H9 (cell line): Measurements from ENCODE around the gene TNKS2. TPM values are rescaled to one million over a fixed set of nuclear protein-coding genes. Genes with fewer than 3 reads are reported as not detected.

Source experiments
- DNase-seq: peaks from one replicate; pipeline ENCODE4 v3.0.0-alpha.2; 2017
- H2AFZ ChIP-seq: one replicate; pipeline ENCODE4 v1.6.1; 2013; ENCODE audit warnings: mild to moderate bottlenecking, low read length, control low read depth, moderate library complexity
- H2AK5ac ChIP-seq: 2 replicates; pipeline ENCODE4 v1.6.1; 2013; ENCODE audit warnings: low read length, control low read depth, mixed read lengths; ENCODE audit not compliant: insufficient read length
- H2BK120ac ChIP-seq: one replicate; pipeline ENCODE4 v1.6.1; 2013; ENCODE audit warnings: low read depth, mild to moderate bottlenecking, low read length, control low read depth, inconsistent platforms; ENCODE audit not compliant: poor library complexity, severe bottlenecking
- H2BK12ac ChIP-seq: 2 replicates; pipeline ENCODE4 v1.6.1; 2013; ENCODE audit warnings: low read length, control low read depth, mixed read lengths, low read depth; ENCODE audit not compliant: insufficient read length
- H2BK15ac ChIP-seq: 2 replicates; pipeline ENCODE4 v1.6.1; 2013; ENCODE audit warnings: low read depth, low read length, control low read depth
- H2BK20ac ChIP-seq: one replicate; pipeline ENCODE4 v1.6.1; 2013; ENCODE audit warnings: low read depth, mild to moderate bottlenecking, low read length, control low read depth, inconsistent platforms; ENCODE audit not compliant: poor library complexity, severe bottlenecking
- H2BK5ac ChIP-seq: 2 replicates; pipeline ENCODE4 v1.6.1; 2013; ENCODE audit warnings: low read length, control low read depth, mixed read lengths; ENCODE audit not compliant: insufficient read length
- H3K14ac ChIP-seq: 2 replicates; pipeline ENCODE4 v1.6.1; 2013; ENCODE audit warnings: low read length, control low read depth; ENCODE audit not compliant: insufficient read depth
- H3K18ac ChIP-seq: 2 replicates; pipeline ENCODE4 v1.6.1; 2013; ENCODE audit warnings: low read depth, mild to moderate bottlenecking, mixed read lengths, low read length, control low read depth; ENCODE audit not compliant: insufficient read length
- H3K23ac ChIP-seq: 2 replicates; pipeline ENCODE4 v1.6.1; 2013; ENCODE audit warnings: low read length, control low read depth, mixed read lengths, low read depth; ENCODE audit not compliant: insufficient read length
- H3K23me2 ChIP-seq: 2 replicates; pipeline ENCODE4 v1.6.1; 2013; ENCODE audit warnings: low read depth, mild to moderate bottlenecking, mixed read lengths, low read length, control low read depth; ENCODE audit not compliant: insufficient read length, poor library complexity, severe bottlenecking
- H3K27ac ChIP-seq: 2 replicates; pipeline ENCODE4 v1.5.1; 2013; ENCODE audit warnings: low read length, control low read depth, mixed read lengths, low read depth; ENCODE audit not compliant: insufficient read length
- H3K27me3 ChIP-seq: 2 replicates; pipeline ENCODE4 v1.6.1; 2013; ENCODE audit warnings: low read length, control low read depth, inconsistent platforms; ENCODE audit not compliant: insufficient read depth
- H3K4ac ChIP-seq: 2 replicates; pipeline ENCODE4 v1.6.1; 2013; ENCODE audit warnings: low read depth, mild to moderate bottlenecking, control low read depth, inconsistent platforms, low read length, moderate library complexity
- H3K4me1 ChIP-seq: 2 replicates; pipeline ENCODE4 v1.6.1; 2013; ENCODE audit warnings: low read length, control low read depth, inconsistent platforms; ENCODE audit not compliant: insufficient read depth
- H3K4me2 ChIP-seq: 2 replicates; pipeline ENCODE4 v1.6.1; 2013; ENCODE audit warnings: low read length, control low read depth, mixed read lengths; ENCODE audit not compliant: insufficient read length, insufficient read depth
- H3K56ac ChIP-seq: 2 replicates; pipeline ENCODE4 v1.6.1; 2013; ENCODE audit warnings: low read depth, mild to moderate bottlenecking, mixed read lengths, low read length, control low read depth; ENCODE audit not compliant: insufficient read length
- H3K79me1 ChIP-seq: 2 replicates; pipeline ENCODE4 v1.6.1; 2013; ENCODE audit warnings: low read depth, mild to moderate bottlenecking, moderate library complexity, low read length, control low read depth, inconsistent platforms; ENCODE audit not compliant: insufficient read depth, poor library complexity, severe bottlenecking
- H3K79me2 ChIP-seq: 2 replicates; pipeline ENCODE4 v1.6.1; 2013; ENCODE audit warnings: low read length, control low read depth, inconsistent platforms; ENCODE audit not compliant: insufficient read depth
- H3K9ac ChIP-seq: 2 replicates; pipeline ENCODE4 v1.6.1; 2013; ENCODE audit warnings: low read length, control low read depth, mixed read lengths; ENCODE audit not compliant: insufficient read length; ENCODE audit errors: extremely low read depth
- H3K9me3 ChIP-seq: one replicate; pipeline ENCODE4 v1.6.1; 2013; ENCODE audit warnings: low read depth, low read length, inconsistent platforms; ENCODE audit not compliant: control insufficient read depth
- H3T11ph ChIP-seq: one replicate; pipeline ENCODE4 v1.6.1; 2013; ENCODE audit warnings: mild to moderate bottlenecking, low read length, control low read depth, inconsistent platforms
- H4K20me1 ChIP-seq: one replicate; pipeline ENCODE4 v1.6.1; 2013; ENCODE audit not compliant: control insufficient read depth, insufficient read length, insufficient read depth
- H4K5ac ChIP-seq: 2 replicates; pipeline ENCODE4 v1.6.1; 2013; ENCODE audit warnings: low read depth, mild to moderate bottlenecking, mixed read lengths, low read length, control low read depth; ENCODE audit not compliant: insufficient read length
- H4K8ac ChIP-seq: replicated peaks from 2 replicates; pipeline ENCODE4 v1.6.1; 2013; ENCODE audit warnings: low read length, control low read depth, mixed read lengths, low read depth; ENCODE audit not compliant: insufficient read length
- H4K91ac ChIP-seq: 2 replicates; pipeline ENCODE4 v1.6.1; 2013; ENCODE audit warnings: low read depth, mild to moderate bottlenecking, moderate library complexity, mixed read lengths, low read length, control low read depth; ENCODE audit not compliant: insufficient read length
- H3K27ac Mint-ChIP-seq, 3 experiments: 2 replicates in 2 of 3; 3 replicates in 1 of 3; pipeline ENCODE4 v1.8.0; 2020 to 2021; ENCODE audit warnings: mixed read lengths in 3 of 3, mild to moderate bottlenecking in 1 of 3, moderate library complexity in 1 of 3
- H3K27me3 Mint-ChIP-seq: 2 replicates; pipeline ENCODE4 v1.8.0; 2021; ENCODE audit warnings: low read depth, mild to moderate bottlenecking, moderate library complexity, mixed read lengths
- H3K36me3 Mint-ChIP-seq, 3 experiments: 2 replicates in 2 of 3; 3 replicates in 1 of 3; pipeline ENCODE4 v1.8.0; 2020 to 2021; ENCODE audit warnings: low read depth in 3 of 3, mixed read lengths in 3 of 3; ENCODE audit not compliant: insufficient read depth in 1 of 3
- H3K4me1 Mint-ChIP-seq, 2 experiments: 2 replicates each; pipeline ENCODE4 v1.8.0; 2020; ENCODE audit warnings: mixed read lengths in 2 of 2
- H3K4me3 Mint-ChIP-seq, 2 experiments: 2 replicates in 1 of 2; 3 replicates in 1 of 2; pipeline ENCODE4 v1.8.0; 2020 to 2021; ENCODE audit warnings: mild to moderate bottlenecking in 2 of 2, mixed read lengths in 2 of 2, moderate library complexity in 1 of 2
- H3K9me3 Mint-ChIP-seq, 2 experiments: 2 replicates in 1 of 2; 3 replicates in 1 of 2; pipeline ENCODE4 v1.8.0; 2020; ENCODE audit warnings: mild to moderate bottlenecking in 2 of 2, mixed read lengths in 2 of 2, moderate library complexity in 1 of 2
- WGBS: extraction: QIAGEN DNeasy Blood & Tissue Kit; methylation state at CpG from one replicate; pipeline ENCODE4 v1.1.7; 2013; ENCODE audit warnings: missing lambda C conversion rate, low lambda C conversion rate, mixed read lengths; ENCODE audit not compliant: insufficient read length; ENCODE audit errors: extremely low coverage; 5-methylcytosine and 5-hydroxymethylcytosine counted together
- total RNA-seq: library from RNA; stranded (reverse); gene quantifications from 2 replicates; pipeline ENCODE4 v1.2.1, GENCODE V29; 2021
- TF ChIP-seq, protein P1 (sequence below): fragments of 200-600 bp; sonication (generic); conservative IDR thresholded peaks from 3 replicates; pipeline ENCODE4 v1.8.0; 2021; ENCODE audit warnings: antibody characterized with exemption, mild to moderate bottlenecking

TNKS2 gene
- total RNA-seq, 1 experiment from 2014 or later = 58.9 TPM

DNA sequence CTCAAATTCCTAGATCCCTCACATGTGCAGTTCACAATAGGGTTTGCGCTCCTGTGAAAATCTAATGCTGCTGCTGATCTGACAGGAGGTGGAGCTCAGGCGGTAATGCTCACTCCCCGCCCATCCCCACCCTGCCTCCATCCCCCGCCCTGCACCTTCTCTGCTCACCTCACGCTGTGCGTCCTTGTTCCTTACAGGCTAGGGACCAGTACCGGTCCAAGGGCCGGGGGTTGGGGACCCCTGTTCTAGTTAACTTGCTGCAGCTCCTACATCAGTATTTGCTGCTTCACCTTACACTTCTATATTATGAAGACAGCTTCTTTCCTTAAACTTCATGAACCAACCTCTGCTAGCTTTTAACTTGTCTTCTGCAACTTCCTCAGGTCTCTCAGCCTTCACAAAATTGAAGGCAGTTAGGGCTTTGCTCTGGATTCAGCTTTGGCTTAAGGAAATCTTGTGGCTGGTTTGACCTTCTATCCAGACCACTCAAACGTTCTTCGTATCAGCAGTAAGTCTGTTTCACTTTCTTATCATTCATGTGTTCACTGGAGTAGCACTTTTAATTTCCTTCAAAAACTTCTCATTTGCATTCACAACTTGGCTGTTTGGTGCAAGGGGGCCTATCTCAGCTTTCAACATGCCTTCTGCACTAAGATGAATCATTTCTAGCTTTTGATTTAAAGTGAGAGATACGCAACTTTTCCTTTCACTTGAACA lies 1.7 kb upstream of the TNKS2 start:
- H4K5ac ChIP-seq = no peak overlapping the region
- no peak overlapping the region for H2AK5ac ChIP-seq
- H3K56ac ChIP-seq = no peak overlapping the region
- Mint-ChIP-seq H3K27me3 (no peaks in the 10 kb centered on the region; the same call in 1 of the 2 replicates), H3K36me3 (peaks cover 0 to 17% (median 13%) of the 10 kb centered on the region in 3 experiments; a peak in 5 of 7 replicates), H3K27ac (peak overlapping the region; percentile 51 to 100 (median 63); a peak in 4 of 7 replicates), H3K4me3 (peak overlapping the region; percentile 86 to 94), H3K4me1 (peaks cover 33 to 41% of the 10 kb centered on the region in 2 experiments), H3K9me3 (no peaks in the 10 kb centered on the region; a peak in 1 of 5 replicates)
- no peak overlapping the region for H2BK15ac ChIP-seq
- TF ChIP-seq, protein P1, sequence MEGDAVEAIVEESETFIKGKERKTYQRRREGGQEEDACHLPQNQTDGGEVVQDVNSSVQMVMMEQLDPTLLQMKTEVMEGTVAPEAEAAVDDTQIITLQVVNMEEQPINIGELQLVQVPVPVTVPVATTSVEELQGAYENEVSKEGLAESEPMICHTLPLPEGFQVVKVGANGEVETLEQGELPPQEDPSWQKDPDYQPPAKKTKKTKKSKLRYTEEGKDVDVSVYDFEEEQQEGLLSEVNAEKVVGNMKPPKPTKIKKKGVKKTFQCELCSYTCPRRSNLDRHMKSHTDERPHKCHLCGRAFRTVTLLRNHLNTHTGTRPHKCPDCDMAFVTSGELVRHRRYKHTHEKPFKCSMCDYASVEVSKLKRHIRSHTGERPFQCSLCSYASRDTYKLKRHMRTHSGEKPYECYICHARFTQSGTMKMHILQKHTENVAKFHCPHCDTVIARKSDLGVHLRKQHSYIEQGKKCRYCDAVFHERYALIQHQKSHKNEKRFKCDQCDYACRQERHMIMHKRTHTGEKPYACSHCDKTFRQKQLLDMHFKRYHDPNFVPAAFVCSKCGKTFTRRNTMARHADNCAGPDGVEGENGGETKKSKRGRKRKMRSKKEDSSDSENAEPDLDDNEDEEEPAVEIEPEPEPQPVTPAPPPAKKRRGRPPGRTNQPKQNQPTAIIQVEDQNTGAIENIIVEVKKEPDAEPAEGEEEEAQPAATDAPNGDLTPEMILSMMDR = no peak
- peaks cover 4% of the 10 kb centered on the region for H3K23me2 ChIP-seq
- no peak overlapping the region for H4K8ac ChIP-seq
- no peak overlapping the region for H2BK5ac ChIP-seq
- no peaks in the 10 kb centered on the region for H4K20me1 ChIP-seq
- no peak overlapping the region for H3K4ac ChIP-seq
- no CpG with 5 or more reads among the region's 11 CpGs for WGBS
- H3K4me1 ChIP-seq = peaks cover 2% of the 10 kb centered on the region; the same call in 1 of the 2 replicates
- no peak overlapping the region for H3K9ac ChIP-seq
- no peak overlapping the region for H2BK12ac ChIP-seq
- H2AFZ ChIP-seq = no peak overlapping the region
- H3K27ac ChIP-seq = no peak overlapping the region
- no peak overlapping the region for H3T11ph ChIP-seq
- H3K79me1 ChIP-seq = no peaks in the 10 kb centered on the region
- H2BK20ac ChIP-seq = no peak overlapping the region
- no peak overlapping the region for H2BK120ac ChIP-seq
- H4K91ac ChIP-seq = no peak overlapping the region
- peak; percentile 66 for DNase-seq
- no peak overlapping the region for H3K18ac ChIP-seq
- peaks cover 20% of the 10 kb centered on the region; the same call in 1 of the 2 replicates for H3K79me2 ChIP-seq
- no peaks in the 10 kb centered on the region for H3K27me3 ChIP-seq
- H3K4me2 ChIP-seq = peak overlapping the region; percentile 99
- H3K14ac ChIP-seq = no peak overlapping the region
- H3K23ac ChIP-seq = no peak overlapping the region
- no peaks in the 10 kb centered on the region for H3K9me3 ChIP-seq
